K562 (cell line): ENCODE data around the gene RNU5D-1. TPM values are rescaled to one million over a fixed set of nuclear protein-coding genes. Genes with fewer than 3 reads are reported as not detected.
A peak's percentile ranks its signal among the peaks of the same experiment; 100 is the strongest.

Experiments used
- CCNT2 ChIP-seq: IDR thresholded peaks from 2 replicates; pipeline ENCODE4 v1.6.1; 2011; ENCODE audit warnings: borderline replicate concordance, low read depth, mild to moderate bottlenecking, moderate library complexity, mixed read lengths, low read length; ENCODE audit not compliant: insufficient read length; ENCODE audit errors: extremely low read depth
- HDAC3 ChIP-seq: fragments of 450-650 bp; IDR thresholded peaks from 2 replicates; pipeline ENCODE4 v1.6.1; 2018; ENCODE audit warnings: borderline replicate concordance, mild to moderate bottlenecking, moderate library complexity; ENCODE audit not compliant: partially characterized antibody
- NR2C2 ChIP-seq, 2 experiments: fragments of 200-800 bp in 1 of 2; sonication (Bioruptor generic) in 1 of 2; sonication (generic) in 1 of 2; formaldehyde crosslinking in 1 of 2; IDR thresholded peaks; 2 replicates each; pipeline versions ENCODE4 v1.6.1 to v1.8.0; 2016 to 2022; ENCODE audit warnings: mild to moderate bottlenecking in 1 of 2, missing compliant biosample characterization in 1 of 2, missing genetic modification characterization in 1 of 2, missing genetic modification reagents in 1 of 2
- polyA plus RNA-seq, 8 experiments: library from polyadenylated mRNA; depleted of rRNA in 4 of 8; stranded (reverse) in 5 of 8; unstranded in 3 of 8; fragments of >200 nt; fragmentation: Nextera tagmentation in 2 of 8; fragmentation: Illumina TruSeq in 1 of 8; extraction: Ambion mirVana in 2 of 8; extraction: Trizol in 1 of 8; gene quantifications; 2 replicates each; pipeline versions ENCODE4 v1.2.1 to v1.2.3, GENCODE V29; 2011 to 2014; ENCODE audit warnings: inconsistent platforms in 1 of 8, missing spikeins in 1 of 8
- total RNA-seq, 7 experiments: library from RNA; depleted of rRNA in 6 of 7; stranded (reverse); fragments of >200 nt in 6 of 7; fragmentation: Illumina TruSeq in 2 of 7; extraction: Trizol in 2 of 7; gene quantifications; 2 replicates each; pipeline versions ENCODE4 v1.2.1 to v1.2.3, GENCODE V29; 2011 to 2021; ENCODE audit warnings: low replicate concordance in 1 of 7
- TF ChIP-seq, protein P1 (sequence below): IDR thresholded peaks from 2 replicates; pipeline ENCODE4 v1.6.1; 2011; ENCODE audit warnings: borderline replicate concordance, low read depth, mild to moderate bottlenecking, moderate library complexity, low read length; ENCODE audit not compliant: insufficient read depth, poor library complexity, severe bottlenecking
- TF ChIP-seq, protein P2 (sequence below), 2 experiments: fragments of 450-650 bp; IDR thresholded peaks; 2 replicates each; pipeline ENCODE4 v1.6.1; 2016; ENCODE audit warnings: mild to moderate bottlenecking in 2 of 2, borderline replicate concordance in 1 of 2, low read depth in 1 of 2, moderate library complexity in 1 of 2
- TF ChIP-seq, protein P3 (sequence below): fragments of 200-800 bp; sonication (Bioruptor generic); IDR thresholded peaks from 2 replicates; pipeline ENCODE4 v1.6.1; 2016; ENCODE audit warnings: missing genetic modification characterization, missing compliant biosample characterization

The RNU5D-1 gene
- total and polyA plus RNA-seq, 9 of the 15 experiments (the other 6 are each of a cell fraction or from before 2014, with no cell fraction given), result under 0.01 TPM; not detected in 8

DNA sequence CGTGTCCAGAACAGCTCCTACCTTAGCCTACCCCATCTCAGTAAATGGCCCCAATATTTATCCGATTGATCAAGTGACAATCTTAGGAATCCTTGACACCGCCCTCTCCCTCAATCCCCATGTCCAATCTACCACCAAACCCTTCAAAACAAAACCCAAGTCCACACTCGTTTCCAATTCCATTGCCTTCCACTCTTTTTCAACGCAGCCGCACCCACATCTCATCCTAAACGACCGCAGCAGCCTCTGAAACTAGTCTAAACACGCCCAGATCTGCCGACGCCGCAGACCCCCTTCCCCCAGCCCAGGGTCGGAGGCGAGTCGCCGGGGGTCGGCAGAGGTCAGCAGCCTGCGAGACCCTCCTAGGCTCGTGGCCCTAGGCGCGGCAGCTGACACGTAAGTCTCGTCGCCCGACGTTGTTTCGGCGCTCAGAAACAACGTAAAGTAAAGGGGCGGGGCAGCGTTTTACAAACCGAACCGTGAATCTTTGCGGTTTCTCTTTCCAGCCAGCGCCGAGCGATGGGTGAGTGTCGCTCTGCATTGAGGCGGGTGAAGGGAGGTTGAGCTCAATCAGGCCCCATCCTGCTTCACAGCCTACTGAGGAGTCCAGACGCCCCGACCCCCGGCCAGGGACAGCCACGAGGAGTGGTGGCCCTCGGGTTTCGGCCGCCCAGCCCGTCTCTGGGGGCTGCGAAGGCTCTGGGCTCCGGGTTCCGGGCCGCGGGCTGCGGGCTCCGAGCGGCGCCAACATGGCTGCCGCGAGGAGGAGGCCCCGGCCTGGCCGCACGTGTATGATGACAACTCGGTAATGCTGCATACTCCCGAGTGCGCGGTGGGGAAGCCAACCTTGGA lies 44.3 kb upstream of the RNU5D-1 start, which contains the start of gene RPS8 (continued):
- TF ChIP-seq, protein P1, sequence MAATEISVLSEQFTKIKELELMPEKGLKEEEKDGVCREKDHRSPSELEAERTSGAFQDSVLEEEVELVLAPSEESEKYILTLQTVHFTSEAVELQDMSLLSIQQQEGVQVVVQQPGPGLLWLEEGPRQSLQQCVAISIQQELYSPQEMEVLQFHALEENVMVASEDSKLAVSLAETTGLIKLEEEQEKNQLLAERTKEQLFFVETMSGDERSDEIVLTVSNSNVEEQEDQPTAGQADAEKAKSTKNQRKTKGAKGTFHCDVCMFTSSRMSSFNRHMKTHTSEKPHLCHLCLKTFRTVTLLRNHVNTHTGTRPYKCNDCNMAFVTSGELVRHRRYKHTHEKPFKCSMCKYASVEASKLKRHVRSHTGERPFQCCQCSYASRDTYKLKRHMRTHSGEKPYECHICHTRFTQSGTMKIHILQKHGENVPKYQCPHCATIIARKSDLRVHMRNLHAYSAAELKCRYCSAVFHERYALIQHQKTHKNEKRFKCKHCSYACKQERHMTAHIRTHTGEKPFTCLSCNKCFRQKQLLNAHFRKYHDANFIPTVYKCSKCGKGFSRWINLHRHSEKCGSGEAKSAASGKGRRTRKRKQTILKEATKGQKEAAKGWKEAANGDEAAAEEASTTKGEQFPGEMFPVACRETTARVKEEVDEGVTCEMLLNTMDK, result no peak
- TF ChIP-seq, protein P2, sequence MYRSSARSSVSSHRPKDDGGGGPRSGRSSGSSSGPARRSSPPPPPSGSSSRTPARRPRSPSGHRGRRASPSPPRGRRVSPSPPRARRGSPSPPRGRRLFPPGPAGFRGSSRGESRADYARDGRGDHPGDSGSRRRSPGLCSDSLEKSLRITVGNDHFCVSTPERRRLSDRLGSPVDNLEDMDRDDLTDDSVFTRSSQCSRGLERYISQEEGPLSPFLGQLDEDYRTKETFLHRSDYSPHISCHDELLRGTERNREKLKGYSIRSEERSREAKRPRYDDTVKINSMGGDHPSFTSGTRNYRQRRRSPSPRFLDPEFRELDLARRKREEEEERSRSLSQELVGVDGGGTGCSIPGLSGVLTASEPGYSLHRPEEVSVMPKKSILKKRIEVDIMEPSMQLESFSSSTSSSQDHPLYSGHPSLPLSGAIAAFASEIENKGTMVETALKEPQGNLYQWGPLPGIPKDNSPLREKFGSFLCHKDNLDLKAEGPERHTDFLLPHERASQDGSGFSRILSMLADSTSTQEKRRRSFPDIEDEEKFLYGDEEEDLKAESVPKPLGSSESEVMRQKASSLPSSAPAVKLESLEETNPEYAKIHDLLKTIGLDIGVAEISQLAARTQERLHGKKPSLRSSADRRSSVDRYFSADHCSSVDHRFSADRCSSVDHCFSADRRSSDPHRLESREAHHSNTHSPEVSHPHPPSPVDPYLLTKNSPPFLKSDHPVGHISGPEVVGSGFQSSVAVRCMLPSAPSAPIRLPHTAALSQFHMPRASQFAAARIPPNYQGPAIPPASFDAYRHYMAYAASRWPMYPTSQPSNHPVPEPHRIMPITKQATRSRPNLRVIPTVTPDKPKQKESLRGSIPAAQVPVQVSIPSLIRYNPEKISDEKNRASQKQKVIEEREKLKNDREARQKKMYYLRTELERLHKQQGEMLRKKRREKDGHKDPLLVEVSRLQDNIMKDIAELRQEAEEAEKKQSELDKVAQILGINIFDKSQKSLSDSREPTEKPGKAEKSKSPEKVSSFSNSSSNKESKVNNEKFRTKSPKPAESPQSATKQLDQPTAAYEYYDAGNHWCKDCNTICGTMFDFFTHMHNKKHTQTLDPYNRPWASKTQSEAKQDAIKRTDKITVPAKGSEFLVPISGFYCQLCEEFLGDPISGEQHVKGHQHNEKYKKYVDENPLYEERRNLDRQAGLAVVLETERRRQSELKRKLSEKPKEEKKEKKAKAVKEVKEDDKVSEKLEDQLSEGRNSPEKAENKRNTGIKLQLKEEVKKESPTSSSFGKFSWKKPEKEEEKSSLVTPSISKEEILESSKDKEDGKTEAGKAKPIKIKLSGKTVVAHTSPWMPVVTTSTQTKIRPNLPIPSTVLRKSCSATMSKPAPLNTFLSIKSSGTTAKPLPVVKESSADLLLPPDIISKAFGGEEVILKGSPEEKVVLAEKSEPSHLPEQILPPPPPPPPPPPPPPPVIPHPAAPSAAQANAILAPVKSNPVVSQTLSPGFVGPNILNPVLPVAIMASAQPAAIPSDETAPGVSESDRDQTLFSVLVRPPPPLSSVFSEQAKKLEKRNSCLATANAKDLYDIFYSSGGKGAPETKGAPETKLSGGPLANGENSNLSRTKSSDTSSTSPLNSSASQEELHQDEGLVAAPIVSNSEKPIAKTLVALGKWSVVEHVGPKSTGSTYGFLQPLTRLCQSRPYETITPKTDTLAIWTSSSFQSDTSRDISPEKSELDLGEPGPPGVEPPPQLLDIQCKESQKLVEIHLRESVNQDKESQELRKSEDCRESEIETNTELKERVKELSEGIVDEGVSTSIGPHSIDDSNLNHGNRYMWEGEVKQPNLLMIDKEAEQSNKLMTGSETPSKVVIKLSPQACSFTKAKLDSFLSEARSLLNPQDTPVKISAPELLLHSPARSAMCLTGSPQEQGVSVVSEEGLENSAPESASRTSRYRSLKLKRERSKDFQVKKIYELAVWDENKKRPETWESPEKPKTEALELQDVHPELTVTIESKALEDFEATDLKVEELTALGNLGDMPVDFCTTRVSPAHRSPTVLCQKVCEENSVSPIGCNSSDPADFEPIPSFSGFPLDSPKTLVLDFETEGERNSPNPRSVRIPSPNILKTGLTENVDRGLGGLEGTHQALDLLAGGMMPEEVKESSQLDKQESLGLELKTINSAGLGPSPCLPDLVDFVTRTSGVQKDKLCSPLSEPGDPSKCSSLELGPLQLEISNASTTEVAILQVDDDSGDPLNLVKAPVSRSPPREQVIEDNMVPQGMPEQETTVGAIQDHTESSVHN (IDR thresholded peaks at IDR 0.05; ENCODE audit: borderline replicate concordance in 1 of 2, low read depth in 1 of 2), result peak in 1 of 2 experiments; percentile 82; a peak in 1 of 4 replicates
- TF ChIP-seq, protein P3, sequence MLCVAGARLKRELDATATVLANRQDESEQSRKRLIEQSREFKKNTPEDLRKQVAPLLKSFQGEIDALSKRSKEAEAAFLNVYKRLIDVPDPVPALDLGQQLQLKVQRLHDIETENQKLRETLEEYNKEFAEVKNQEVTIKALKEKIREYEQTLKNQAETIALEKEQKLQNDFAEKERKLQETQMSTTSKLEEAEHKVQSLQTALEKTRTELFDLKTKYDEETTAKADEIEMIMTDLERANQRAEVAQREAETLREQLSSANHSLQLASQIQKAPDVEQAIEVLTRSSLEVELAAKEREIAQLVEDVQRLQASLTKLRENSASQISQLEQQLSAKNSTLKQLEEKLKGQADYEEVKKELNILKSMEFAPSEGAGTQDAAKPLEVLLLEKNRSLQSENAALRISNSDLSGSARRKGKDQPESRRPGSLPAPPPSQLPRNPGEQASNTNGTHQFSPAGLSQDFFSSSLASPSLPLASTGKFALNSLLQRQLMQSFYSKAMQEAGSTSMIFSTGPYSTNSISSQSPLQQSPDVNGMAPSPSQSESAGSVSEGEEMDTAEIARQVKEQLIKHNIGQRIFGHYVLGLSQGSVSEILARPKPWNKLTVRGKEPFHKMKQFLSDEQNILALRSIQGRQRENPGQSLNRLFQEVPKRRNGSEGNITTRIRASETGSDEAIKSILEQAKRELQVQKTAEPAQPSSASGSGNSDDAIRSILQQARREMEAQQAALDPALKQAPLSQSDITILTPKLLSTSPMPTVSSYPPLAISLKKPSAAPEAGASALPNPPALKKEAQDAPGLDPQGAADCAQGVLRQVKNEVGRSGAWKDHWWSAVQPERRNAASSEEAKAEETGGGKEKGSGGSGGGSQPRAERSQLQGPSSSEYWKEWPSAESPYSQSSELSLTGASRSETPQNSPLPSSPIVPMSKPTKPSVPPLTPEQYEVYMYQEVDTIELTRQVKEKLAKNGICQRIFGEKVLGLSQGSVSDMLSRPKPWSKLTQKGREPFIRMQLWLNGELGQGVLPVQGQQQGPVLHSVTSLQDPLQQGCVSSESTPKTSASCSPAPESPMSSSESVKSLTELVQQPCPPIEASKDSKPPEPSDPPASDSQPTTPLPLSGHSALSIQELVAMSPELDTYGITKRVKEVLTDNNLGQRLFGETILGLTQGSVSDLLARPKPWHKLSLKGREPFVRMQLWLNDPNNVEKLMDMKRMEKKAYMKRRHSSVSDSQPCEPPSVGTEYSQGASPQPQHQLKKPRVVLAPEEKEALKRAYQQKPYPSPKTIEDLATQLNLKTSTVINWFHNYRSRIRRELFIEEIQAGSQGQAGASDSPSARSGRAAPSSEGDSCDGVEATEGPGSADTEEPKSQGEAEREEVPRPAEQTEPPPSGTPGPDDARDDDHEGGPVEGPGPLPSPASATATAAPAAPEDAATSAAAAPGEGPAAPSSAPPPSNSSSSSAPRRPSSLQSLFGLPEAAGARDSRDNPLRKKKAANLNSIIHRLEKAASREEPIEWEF, result peak; percentile 33; the same call in 1 of the 2 replicates
- TF ChIP-seq HDAC3 (peak; percentile 53), CCNT2 (no peak), NR2C2 (CRISPR knock-in tag; IDR thresholded peaks at IDR 0.05) (peak; percentile 79; the same call in 1 of the 2 replicates), NR2C2 (tag; IDR thresholded peaks at IDR 0.05) (peak; percentile 92)
